ENCODE data around the gene CEP170B.

- TF ChIP-seq EZH2 (IDR thresholded peaks at IDR 0.05; ENCODE audit: insufficient read depth, poor library complexity, severe bottlenecking) (no peak), EZH2phosphoT487 (IDR thresholded peaks at IDR 0.05; ENCODE audit: insufficient read depth, low read depth) (no peak)
Observed at GRCh38 chr14:104895786-104896661, 31.0 kb downstream of the CEP170B start.

Data from GM23248 (cell line).